22Rv1 (cell line): ENCODE results near the gene IQSEC1.

Source experiments
- H3K27ac ChIP-seq: fragments of 450-650 bp; 2 replicates; pipeline ENCODE4 v1.5.1; 2017
- CTCF ChIP-seq: fragments of 450-650 bp; IDR thresholded peaks from 2 replicates; pipeline ENCODE4 v1.5.1; 2017; ENCODE audit warnings: mild to moderate bottlenecking
- ZFX ChIP-seq: fragments of 450-650 bp; IDR thresholded peaks from 2 replicates; pipeline ENCODE4 v1.6.1; 2017; ENCODE audit warnings: antibody characterized with exemption, borderline replicate concordance

Gene IQSEC1

DNA sequence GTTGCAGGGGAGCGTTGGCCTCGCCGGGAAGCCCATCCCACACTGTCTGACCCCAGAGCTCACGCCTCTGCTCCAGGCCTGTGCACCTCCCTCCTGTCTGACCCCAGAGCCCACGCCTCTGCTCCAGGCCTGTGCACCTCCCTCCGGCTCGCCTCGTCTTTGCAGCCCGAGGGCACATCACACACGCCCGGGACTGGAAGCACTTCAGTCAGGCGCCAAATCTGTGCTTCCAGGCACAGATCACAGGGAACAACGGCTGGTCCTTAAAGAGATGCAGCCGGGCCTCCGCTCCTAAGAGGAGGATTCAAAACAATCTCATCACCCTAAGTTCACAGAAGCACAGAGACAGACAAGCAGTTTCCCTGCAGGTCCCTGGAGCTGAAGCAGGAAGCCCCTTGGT is 128.8 kb downstream of the IQSEC1 start:
- no peak overlapping the region for H3K27ac ChIP-seq
- TF ChIP-seq CTCF, result no peak
- no peak for TF ChIP-seq ZFX

GRCh38 chr3:12943124-12944021 is 129.9 kb downstream of the IQSEC1 start:
- TF ChIP-seq ZFX (no peak), CTCF (no peak)
- no peak overlapping the region for H3K27ac ChIP-seq

GRCh38 chr3:12941495-12942023 is 131.7 kb downstream of the IQSEC1 start:
- H3K27ac ChIP-seq, result no peak overlapping the region
- TF ChIP-seq ZFX (no peak), CTCF (no peak)

DNA sequence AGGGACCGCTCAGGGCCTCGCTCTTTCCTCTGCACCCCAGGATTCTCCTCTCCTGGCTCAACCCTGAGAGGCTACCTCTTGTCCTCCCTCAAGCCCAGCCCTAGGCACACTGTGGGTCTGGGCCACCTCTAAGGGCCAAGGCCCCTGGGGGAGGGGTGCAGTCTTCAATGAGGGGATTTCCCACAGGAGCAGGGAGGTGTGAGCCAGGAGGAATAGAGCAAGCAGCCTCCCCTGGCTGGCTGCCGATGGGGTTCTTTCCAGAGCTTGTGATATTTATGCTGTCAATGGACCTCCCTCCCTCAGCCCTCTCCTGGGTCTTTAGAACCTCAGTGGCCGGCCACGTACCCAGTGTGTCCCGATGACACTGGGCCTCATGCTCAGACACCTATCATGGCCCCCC is 132.4 kb downstream of the IQSEC1 start:
- TF ChIP-seq CTCF (no peak), ZFX (no peak)
- no peak overlapping the region for H3K27ac ChIP-seq

DNA sequence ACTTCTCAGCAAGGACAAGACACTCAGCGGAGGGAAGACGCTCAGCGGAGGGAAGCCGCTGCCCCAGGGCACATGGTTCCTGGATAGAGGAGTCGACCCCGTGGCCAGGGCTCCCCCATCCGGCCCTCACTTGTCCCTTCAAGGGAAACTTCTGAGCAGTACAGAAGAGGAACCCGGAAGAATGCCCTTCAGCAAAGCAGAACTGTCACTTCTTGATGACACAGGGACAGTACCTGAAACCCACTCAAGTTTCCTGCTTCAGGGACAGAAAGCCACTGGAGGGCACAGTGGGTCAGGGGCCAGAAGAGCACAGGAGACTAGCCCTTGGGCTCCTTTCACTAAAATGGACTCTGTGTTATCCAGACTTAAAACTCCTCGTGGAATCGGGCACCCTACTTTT is 134.1 kb downstream of the IQSEC1 start:
- no peak for TF ChIP-seq CTCF
- no peak for TF ChIP-seq ZFX

DNA sequence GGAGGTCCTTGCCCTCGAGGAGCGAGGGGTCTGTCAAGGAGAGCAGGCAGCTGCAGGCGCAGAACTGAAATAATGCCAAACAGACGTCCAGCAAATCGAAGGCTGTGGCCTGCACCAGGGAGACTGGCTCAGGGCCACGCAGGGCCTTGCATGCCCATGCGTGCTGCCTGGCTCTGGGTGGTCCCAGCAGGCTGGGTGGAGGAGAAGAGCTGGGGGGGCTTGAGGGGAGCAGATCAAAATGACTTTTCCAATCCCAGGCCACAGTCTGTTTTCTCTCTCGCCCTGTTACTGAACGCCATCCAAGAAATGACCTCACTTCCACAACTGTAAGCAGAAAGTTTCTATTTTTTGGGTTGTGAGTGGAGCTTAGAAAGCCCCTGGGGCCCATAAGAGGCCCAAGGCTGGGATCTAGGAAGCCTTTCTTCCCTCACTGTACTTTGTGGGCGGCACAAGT is 134.9 kb downstream of the IQSEC1 start:
- H3K27ac ChIP-seq, result no peak overlapping the region
- TF ChIP-seq CTCF (no peak), ZFX (no peak)

More for the DNA sequence above, 134.1 kb downstream of the IQSEC1 start:
- H3K27ac ChIP-seq, result no peak overlapping the region
